ENCODE results near the gene TNFRSF1B.

Gene TNFRSF1B

DNA sequence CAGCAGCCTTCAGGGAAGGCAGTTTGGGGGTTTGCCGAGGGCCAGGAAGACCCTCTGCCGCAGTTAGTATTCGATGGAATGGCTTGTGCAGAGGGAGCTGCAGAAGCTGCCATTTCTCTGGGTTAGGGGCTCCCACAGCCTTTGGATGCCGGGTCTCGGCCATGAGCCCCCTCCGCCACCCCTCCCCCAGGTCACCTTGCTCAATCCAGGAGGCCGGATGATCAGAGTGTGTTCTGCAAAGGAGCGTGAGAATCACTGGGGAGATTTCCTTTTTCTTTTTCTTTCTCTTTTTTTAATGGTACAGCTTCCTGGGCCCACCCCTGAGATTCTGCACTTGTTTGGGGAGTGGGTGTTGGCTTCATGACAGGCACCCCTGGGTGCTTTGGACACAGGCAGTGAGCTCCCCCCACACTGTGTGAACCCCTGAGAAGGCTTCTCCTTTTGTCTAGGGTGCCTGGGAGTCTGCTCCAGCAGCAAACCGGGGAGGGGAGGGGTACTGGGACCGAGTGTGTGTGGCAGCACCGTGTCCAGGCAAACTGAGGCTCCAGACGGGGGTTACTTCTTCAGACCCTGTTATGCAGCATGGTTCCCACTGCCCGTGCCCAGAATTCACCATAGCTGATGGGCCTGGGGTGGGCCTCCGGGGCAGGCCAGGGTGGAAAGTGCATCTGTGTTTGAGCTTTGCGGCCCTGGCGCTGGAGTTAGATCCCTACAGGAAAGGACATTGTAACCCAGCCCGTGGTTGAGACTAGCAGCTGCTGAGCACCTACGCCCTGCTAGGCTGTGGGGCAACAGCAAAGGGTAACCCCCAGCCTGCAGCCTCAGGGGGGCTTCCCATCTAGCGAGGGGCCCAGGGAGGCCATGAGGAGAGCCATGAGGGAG, 18.5 kb downstream of the TNFRSF1B start:
- in situ Hi-C loops (cut with HindIII; ENCODE audit: low sequenced_read_pairs) = no loop called here
- TF ChIP-seq, protein P1, sequence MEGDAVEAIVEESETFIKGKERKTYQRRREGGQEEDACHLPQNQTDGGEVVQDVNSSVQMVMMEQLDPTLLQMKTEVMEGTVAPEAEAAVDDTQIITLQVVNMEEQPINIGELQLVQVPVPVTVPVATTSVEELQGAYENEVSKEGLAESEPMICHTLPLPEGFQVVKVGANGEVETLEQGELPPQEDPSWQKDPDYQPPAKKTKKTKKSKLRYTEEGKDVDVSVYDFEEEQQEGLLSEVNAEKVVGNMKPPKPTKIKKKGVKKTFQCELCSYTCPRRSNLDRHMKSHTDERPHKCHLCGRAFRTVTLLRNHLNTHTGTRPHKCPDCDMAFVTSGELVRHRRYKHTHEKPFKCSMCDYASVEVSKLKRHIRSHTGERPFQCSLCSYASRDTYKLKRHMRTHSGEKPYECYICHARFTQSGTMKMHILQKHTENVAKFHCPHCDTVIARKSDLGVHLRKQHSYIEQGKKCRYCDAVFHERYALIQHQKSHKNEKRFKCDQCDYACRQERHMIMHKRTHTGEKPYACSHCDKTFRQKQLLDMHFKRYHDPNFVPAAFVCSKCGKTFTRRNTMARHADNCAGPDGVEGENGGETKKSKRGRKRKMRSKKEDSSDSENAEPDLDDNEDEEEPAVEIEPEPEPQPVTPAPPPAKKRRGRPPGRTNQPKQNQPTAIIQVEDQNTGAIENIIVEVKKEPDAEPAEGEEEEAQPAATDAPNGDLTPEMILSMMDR (IDR thresholded peaks at IDR 0.05; ENCODE audit: low read depth, low read length) = no peak
- no peak overlapping the region for H3K4me3 ChIP-seq (ENCODE audit: low read depth, low read length)
- no peak for DNase-seq (ENCODE audit: low read depth, low spot score)

GRCh38 chr1:12185918-12186678, 19.3 kb downstream of the TNFRSF1B start:
- TF ChIP-seq, protein P1 (IDR thresholded peaks at IDR 0.05; ENCODE audit: low read depth, low read length) = no peak
- no peak overlapping the region for H3K4me3 ChIP-seq (ENCODE audit: low read depth, low read length)
- DNase-seq (ENCODE audit: low read depth, low spot score) = no peak
- in situ Hi-C loops (cut with HindIII; ENCODE audit: low sequenced_read_pairs) = no loop called here

GRCh38 chr1:12186679-12186985, 19.8 kb downstream of the TNFRSF1B start:
- no peak overlapping the region for H3K4me3 ChIP-seq (ENCODE audit: low read depth, low read length)
- in situ Hi-C loops (cut with HindIII; ENCODE audit: low sequenced_read_pairs) = no loop called here
- TF ChIP-seq, protein P1 (IDR thresholded peaks at IDR 0.05; ENCODE audit: low read depth, low read length) = no peak
- no peak for DNase-seq (ENCODE audit: low read depth, low spot score)

DNA sequence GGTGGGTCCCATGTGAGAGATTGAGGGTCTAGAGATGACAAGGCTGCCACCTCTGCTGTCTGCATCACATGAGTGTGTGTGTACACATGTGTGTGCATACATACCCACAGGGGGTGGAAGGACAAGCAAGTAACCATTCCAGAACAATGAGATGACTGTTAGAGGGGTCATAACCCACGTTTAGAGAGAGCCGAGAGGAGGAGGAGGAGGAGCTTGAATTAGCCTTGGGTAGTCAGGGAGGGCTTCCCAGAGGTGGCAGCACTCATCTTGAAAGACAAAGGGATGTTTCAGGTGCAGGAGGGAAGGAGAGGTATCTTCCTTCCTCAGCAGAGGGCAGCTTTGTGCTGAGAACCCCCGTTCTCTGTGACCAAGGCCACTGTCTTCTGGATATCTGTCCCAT, 21.3 kb downstream of the TNFRSF1B start:
- TF ChIP-seq, protein P1 (IDR thresholded peaks at IDR 0.05; ENCODE audit: low read depth, low read length) = no peak
- in situ Hi-C loops (cut with HindIII; ENCODE audit: low sequenced_read_pairs) = no loop called here
- H3K4me3 ChIP-seq (ENCODE audit: low read depth, low read length) = no peak overlapping the region
- DNase-seq (ENCODE audit: low read depth, low spot score) = no peak

GRCh38 chr1:12188657-12189327, 22.0 kb downstream of the TNFRSF1B start:
- H3K4me3 ChIP-seq (ENCODE audit: low read depth, low read length) = no peak overlapping the region
- DNase-seq (ENCODE audit: low read depth, low spot score) = no peak
- in situ Hi-C loops (cut with HindIII; ENCODE audit: low sequenced_read_pairs) = no loop called here
- TF ChIP-seq, protein P1 (IDR thresholded peaks at IDR 0.05; ENCODE audit: low read depth, low read length) = no peak

DNA sequence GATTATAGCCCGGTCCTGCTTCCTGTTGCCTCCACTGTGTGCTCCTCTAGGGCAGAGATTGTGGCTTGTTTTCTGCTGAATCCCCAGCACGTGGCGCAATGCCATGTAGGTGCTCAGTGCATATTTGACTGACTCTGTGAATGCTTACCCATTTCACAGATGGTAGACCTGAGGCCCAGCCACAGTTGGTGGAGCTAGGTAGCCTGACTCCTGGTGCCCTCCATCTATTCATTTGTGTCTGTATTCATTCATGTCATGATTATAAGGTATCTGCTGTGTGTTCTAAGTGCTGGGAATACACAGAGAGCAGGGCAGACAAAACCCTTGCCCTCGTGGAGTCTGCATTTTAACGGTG, 22.5 kb downstream of the TNFRSF1B start:
- in situ Hi-C loops (cut with HindIII; ENCODE audit: low sequenced_read_pairs) = no loop called here

More for the DNA sequence above, 22.5 kb downstream of the TNFRSF1B start:
- TF ChIP-seq, protein P1 (IDR thresholded peaks at IDR 0.05; ENCODE audit: low read depth, low read length) = no peak
- no peak for DNase-seq (ENCODE audit: low read depth, low spot score)
- no peak overlapping the region for H3K4me3 ChIP-seq (ENCODE audit: low read depth, low read length)

Data from astrocyte of the spinal cord (primary cell).